HS-27A (cell line): ENCODE measurements around the gene SMYD1.
"Not testable (repeated sequence)": the region's sequence is repeated elsewhere in the genome, so short reads cannot be mapped to it uniquely, and the experiment has no call there.

Experiments
- DNase-seq: peaks from one replicate; pipeline ENCODE4 v3.0.0-alpha.2; 2012; ENCODE audit warnings: low read depth, missing footprints

SMYD1 gene

DNA sequence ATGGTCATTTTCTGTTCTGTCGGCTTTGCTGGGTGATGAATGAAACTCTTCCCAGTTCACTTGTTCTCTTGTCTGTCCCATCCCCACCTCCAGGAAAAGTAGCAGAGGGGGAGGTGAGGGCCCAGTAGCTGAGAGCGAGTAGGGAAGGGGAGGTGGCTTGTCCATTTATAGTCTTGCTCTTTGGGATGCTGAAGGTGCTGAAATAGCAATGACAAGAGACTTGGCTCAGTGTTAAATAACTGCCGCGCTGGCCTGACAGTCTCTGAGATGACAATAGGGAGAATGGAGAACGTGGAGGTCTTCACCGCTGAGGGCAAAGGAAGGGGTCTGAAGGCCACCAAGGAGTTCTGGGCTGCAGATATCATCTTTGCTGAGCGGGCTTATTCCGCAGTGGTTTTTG lies at the start of gene SMYD1:
TSS of gene SMYD1 (plus strand) at position 228 of the 400 bp plus-strand sequence. CDS start at position 268, 40 bp downstream.
- no peak for DNase-seq

DNA sequence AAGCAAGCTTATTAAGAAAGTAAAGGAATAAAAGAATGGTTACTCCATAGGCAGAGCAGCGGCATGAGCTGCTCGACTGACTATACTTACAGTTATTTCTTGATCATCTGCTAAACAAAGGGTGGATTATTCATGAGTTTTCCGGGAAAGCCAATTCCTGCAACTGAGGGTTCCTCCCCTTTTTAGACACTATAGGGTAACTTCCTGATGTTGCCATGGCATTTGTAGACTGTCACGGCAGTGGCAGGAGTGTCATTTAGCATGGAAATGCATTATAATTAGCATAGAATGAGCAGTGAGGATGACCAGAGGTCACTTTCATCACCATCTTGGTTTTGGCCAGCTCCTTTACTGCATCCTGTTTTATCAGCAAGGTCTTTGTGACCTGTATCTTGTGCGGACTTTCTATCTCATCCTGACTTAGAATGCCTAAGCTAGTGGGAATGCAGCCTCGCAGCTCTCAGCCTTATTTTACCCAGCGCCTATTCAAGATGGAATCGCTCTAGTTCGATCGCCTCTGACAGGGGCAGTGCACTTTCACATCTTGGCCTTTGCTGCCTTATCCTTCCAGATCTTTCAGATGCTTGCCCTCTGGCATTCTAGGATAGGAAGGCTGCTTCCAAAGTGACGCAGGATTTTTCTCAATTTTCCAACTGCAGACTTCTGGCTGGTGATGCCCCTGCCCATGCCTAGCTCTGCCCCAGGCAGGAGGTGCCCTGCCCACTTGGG lies 49.4 kb upstream of the SMYD1 start:
- DNase-seq = not testable (repeated sequence)

DNA sequence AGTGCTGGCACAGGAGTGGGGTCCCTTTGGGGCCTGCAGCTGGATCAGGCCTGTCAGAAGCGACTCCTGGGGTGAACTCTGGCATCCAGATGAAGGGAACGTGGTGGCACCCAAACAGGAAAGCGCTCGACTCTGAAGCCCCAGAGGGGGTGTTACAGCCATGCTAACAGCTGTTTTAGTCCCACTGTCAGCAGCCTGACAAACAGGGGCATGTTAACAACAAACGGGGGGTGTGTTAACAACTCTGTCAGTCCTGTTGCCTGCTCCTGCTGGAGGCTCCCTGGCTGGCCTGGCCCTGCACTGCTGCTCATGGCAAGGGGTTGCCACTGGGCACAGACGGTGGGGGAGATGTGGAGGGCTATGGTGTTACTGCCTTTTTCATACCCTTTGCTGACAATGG lies 48.7 kb upstream of the SMYD1 start:
- DNase-seq = no peak

DNA sequence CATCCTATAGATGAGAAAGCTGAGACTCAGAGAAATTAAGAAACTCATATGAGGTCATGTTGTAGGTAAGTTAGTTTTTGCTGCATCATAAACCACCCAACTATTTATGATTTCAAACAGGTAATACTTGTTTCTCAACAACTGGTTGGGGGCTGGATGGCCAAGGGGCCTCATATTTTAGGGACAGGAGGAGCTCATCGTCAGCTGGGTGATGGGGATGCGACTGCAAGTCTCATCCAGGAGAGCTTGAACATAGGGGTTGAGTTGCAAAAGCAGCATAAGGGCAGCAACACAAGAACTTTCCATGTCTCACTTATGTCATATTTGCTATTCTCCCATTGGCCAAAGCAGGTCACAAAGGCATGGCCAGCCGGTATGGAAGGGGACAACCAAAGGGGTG lies 47.6 kb upstream of the SMYD1 start:
- DNase-seq = no peak

DNA sequence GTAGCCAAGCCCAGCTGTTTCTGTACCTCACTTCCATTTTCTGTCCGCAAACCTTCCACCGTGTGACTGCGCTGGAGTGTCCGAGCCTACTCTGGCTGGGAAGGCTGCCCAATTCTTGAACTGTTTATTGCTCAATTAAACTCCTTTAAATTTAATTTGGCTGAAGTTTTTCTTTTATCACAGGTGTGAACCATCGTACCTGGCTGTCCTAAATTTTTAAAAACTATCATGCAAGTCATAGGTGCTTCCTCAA lies 45.0 kb upstream of the SMYD1 start:
- DNase-seq = no peak

DNA sequence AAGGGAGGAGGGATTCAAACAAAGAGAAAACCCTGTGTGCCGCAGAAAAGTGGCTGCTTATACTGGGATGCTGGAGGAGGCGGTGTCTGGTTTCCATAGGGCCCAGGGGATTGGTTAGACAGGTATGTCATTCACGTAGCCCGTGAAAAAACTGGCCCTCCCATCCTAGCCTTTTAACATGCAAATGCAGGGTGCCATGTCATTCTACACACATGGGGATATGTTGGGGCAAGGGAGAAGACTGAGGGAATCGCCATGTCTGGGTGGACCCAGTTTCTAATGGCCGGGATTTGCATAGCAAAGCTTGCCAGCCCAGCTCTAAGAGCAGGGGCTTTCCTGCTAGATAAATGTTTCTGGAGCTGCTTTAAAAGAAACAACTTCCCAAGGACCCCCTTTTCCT lies 43.1 kb upstream of the SMYD1 start:
- DNase-seq = no peak

DNA sequence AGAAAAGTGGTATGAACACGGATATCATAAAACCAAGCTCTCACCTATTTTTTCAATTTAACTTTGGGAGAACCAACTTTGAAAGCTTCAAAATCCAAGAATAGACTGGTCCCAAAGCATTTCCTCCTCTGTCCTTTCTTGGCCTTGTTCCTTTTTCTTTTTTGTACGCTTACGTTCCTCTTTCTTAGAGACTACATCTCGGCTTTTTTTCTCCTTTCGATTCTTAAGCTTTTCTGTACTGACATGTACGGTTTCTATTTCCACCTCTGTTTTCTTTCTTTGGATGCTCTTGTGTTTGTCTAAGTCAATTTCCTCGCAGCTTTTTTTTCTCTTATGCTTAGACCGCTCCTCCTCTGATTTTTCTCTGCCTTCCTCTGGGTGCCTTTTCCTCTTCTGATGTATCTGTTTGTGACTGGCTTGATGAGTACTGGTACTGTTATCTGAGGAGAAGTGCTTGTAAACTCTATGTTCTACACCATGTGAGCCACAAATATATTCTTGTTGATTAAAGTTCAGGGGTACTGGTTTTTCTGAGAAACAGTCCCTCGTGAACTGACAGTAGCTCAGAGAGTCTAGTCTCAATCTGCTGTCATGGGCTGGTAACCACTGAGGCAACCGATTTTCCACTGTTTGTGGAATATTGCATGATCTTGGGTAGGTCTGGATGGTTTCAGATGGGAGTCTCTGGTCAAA lies 39.8 kb upstream of the SMYD1 start:
- no peak for DNase-seq

DNA sequence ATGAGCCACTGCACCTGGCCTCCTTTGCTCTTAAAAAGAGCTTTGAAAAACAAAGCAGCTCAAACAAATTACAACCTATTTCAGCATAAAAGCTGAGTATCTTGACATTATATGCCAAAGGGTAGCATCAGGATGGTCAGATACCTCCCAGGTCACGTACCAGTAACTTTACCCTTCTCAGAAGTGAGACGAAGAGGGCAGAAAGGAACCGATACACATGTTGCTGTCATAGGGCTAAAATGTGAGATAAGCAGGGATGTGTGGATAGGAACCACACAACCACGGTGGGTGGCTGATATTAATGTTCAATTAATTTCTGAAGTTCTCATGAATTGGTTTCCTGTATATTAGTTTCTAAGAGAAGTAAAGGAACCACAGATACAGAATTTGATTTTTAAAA lies 38.7 kb upstream of the SMYD1 start:
- no peak for DNase-seq

DNA sequence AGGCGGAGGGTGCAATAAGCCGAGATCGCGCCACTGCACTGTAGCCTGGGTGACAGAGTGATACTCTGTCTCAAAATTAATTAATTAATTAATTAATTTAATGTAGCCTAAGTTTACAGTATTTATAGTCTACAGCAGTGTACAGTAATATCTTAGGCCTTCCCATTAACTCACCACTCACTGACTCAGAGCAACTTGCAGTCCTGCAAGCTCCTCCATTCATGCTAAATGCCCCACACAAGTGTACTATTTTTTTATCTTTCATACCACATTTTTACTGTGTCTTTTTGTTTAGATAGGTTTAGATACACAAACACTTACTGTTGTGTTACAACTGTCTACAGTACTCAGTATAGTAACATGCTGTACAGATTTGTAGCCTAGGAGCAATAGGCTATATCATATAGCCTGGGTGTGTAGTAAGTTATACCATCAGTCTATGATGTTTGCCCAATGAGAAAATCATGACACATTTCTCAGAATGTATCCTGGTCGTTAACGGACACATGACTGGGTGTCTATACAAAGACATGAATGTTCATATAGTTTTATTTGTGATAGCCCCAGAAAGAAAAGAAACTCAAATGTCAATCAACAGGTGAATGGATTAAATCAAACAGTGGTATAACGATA lies 35.4 kb upstream of the SMYD1 start:
- DNase-seq = no peak

DNA sequence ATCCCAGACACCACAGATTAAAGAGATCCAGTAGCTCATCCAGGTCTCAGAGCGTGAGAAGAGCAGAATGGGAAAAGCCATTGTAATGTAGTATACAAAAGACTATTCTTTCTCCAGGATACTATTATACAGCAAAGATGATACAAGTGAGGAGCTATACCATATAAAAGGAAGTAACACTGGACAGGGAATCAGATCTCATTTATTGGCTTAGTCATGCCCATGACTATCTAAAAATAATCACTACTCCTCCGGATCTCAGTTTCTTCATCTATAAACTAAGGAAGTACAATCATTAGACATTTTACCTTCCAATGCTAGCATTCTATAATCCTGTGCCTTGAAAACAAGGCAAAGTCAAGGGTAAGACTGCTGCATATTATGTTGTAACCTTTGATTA lies 31.4 kb upstream of the SMYD1 start:
- DNase-seq = no peak

DNA sequence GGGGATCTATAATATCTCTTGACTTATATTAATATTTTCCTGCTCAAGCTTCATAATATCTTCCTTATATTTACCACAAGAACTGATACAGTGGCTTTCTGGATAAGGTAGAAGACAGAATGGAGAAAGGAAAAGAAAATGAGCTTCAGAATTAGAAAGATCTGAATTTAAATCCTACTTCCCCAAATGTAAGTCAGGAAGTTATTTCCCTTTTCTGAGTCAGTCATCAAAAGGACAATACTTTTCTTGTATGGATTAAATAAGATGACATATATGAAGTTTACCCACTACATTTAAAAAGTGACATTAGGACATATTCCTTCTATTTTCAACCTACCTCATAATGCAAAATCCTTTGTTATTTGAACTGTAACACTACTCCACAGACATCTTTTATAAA lies 31.0 kb upstream of the SMYD1 start:
- no peak for DNase-seq

DNA sequence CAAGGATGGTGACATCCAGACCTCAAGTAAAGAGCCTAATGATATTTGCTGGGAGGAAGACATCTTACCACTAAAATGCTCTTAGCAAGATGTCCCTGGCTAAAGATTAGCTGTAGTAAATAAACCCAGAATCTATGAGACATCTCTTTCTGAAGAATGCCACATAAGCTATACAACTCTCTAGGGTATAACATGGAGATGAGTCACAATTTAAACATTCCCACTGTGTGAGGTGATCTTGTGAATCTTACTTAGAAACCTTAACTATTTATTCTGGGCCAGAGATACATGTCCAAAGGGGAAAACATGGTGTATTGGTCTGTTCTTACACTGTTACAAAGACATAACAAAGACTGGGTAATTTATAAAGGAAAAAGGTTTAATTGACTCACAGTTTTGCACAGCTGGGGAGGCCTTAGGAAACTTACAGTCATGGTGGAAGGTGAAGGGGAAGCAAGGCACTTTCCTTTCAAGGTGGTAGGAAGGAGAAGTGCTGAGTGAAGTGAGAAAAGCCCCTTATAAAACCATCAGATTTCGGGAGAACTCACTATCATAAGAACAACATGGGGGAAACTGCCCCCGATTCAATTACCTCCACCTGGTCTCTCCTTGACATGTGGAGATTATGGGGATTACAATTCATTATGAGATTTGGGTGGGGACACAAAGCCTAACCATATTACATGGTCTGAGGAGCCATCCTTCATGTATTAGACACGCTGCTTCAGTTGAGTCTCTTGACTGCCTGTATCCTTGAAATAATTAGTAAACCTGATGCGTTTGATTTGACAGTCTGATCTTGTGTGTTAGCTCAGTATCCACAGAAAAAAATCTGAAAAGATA lies 29.1 kb upstream of the SMYD1 start:
- DNase-seq = peak; percentile 56

DNA sequence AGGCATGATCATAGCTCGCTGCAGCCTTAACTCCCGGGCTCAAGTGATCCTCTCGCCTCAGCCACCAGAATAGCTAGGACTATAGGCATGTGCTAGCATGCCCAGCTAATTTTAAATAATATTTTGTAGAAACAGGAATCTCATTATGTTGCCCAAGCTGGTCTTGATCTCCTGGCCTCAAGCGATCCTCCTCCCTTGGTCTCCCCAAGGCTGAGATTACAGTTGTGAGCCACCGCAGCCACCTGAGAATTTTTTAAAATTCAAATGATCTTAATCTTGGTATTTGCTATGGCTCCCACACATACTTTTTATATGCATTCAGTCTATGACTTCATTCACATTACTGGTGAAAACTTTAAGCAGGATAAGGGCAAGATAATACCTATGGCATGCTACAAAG lies 25.1 kb upstream of the SMYD1 start:
- no peak for DNase-seq

DNA sequence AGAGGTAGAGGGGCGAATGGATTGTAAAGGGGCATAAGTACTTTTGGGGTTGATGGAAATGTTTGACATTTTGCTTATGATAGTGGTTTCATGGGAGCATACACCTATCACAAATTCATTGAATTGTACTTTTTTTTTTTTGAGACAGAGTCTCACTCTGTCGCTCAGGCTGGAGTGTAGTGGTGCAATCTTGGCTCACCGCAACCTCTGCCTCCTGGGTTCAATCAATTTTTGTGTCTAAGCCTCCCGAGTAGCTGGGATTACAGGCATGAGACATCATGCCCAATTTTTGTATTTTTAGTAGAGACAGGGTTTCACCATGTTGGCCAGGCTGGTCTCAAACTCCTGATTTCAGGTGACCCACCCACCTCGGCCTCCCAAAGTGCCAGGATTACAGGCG lies 22.1 kb upstream of the SMYD1 start:
- DNase-seq = not testable (repeated sequence)

DNA sequence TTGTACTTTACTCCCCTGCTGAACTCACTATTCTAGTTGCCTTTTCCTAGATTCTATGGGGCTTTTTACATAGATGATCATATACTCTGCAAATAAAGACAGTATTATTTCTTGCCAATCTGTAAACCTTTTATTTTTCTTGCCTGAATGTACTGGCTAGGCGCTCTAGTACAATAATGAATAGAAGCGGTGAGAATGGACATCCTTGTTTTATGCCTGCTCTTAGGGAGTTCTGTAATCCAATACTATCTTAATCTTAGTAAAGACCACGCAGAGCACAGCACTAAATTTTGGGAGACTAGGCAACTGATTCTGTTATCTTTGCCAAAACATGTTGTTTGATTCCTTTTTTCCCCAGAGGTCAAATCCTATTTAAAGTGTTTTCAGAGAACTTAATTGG lies 19.1 kb upstream of the SMYD1 start:
- DNase-seq = no peak

DNA sequence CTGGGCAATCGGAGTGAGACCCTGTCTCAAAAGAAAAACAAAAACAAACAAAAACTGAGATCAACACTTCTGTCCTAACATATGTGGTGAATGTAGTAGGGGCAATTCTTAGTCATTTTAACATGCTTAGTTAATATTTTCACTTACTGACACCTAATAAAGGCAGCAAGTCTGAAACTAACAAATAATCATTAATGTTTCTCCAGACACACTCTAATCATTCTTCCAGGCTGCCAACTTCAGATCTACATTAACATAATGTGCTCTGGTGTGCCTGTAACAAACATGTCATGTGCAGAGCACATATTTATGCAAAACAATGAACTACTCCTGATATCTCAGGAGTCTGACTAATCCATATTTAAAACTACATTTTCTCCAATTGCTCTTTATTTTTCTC lies 18.0 kb upstream of the SMYD1 start:
- no peak for DNase-seq

DNA sequence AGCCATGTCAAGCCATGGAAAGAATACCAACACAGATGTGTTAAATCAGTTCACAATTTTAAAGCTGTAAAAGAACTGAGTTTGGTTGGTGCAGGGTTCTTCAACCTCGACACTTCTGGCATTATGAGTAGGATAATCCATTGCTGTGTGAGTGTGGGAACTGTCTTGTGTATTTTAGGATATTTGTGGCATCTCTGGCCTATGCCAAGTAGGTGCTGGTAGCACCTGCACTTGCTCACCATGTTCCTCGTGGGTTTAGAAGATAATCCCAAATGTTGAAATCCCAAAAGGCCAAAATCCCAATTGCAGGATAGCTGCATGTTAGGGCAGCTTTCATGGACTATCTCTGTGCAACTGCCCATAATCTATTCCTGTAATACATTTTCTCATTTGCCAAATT lies 15.8 kb upstream of the SMYD1 start:
- DNase-seq = no peak

DNA sequence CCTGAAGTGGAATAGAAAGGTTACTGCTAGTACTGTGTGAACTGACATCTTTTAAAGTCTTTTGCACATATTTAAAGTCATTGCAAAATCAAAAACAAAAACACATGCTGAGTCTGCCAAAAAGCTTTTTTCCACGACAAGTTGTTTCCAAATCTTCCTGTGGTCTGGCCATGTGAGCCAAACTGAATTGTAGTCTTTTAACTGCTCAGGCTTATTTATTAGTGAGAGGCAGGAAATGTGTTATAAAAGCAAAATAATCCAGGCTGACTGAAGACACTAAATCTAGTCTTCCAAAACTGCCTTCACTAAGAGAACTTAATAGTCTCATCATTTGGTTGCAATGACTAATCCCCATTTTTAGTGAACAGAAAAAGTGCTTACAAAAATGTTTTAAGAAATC lies 14.3 kb upstream of the SMYD1 start:
- no peak for DNase-seq

DNA sequence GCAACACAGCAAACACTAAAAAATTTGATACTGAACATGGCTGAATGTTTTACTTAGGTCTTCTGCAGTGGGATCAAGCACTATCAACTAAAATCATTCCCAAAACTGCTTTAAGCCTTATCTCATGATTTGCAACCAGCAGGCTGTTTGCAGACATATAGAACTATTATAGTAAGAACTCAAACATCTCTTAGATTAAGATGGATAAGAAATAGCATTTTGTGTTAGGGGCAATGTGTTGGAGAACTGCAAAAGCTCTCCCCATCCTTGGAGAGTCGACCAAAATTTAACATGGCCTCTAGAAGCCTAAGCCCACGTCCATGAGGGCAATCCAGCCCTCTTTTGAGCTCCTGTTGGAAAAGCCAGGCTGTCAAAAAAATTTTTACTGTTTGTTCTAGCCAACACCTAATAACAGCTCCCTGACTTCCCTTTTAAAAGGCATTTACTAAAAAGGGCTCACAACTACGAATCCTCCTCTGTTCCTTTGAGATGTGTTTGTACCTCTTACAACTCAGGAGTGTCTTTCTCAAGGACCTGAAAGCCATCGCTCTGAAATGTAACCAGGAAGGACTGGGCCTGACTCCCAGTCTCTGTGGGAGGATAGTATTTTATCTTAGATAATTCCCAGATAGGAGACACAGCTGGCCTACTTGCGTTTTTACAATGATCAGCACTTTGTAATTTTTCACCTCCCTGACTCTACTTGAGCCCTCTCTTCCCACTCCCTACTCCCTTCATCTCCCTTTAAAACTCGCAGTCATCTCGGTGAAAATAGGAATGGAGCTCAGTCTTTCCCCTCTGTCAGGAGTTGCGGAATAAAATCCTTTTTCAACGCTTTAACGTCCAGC lies 13.5 kb upstream of the SMYD1 start:
- DNase-seq = no peak

DNA sequence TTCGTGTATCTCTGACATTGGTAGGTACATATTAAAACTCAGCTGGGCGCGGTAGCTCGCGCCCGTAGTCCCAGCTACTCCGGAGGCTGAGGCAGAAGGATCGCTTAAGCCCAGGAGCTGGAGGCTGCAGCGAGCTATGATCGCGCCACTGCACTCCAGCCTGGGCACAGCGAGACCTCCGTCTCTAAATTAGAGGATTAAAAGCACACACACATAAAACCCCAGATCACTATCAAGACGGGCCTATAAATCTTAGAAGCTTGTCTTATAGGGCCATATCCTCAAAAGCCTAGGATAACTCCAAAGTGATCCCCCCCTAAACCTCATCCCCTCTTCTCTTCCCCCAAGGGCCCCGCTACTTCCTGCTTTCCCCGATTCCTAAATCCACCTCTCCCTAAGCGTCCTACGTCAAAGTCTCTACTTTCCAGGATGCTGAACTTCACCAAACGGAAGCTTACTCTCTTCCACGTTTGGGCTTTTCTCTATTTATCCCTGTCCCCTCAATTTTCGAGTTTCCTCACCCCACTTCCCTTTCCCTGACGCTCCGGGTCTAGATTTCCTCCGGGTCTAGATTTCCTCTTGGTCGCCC lies 12.7 kb upstream of the SMYD1 start:
- no peak for DNase-seq

DNA sequence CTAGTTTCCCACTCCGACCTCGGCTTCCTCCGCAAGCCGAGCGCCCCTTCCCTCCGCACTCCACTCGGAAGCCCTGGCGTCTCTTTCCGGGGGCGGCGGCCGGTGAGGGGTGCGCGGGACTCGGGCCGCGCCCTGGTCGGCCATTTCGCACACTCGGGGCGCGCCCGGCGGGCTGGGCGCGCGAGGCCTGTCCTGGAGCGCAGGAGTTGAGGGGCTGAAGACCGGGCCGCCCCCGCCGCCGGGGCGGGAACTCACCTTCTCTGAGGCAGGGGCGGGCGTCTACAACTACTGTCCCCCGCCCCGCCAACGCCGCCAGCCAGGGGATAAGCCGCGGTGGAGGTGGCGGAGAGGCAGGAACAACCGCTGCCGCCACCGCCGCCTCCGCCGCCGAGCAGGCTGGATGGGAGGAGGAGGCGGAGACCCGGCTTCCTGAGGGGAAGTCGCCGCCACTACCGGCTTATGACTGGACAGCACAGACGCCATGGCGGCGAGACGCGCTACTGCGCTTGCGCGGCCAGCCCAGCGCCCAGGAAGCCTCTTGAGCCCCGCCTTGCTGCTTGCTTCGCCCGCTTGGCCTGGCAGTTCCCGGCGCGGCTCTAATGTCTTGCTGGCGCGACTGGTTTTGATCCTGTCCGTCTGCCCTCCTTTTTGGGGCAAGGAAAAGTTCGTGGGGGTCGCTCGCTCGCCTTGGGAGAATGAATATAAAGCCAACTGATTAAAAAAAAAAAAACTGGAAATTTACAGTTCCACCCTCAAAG lies 12.1 kb upstream of the SMYD1 start, which contains the start of gene KRCC1:
TSS of gene KRCC1 (minus strand) at position 413 of the 758 bp plus-strand sequence. CDS start 27,220 bp downstream, outside the sequence.
- DNase-seq = peak; percentile 64
